Neural progenitor cell (in vitro differentiated cells): ENCODE results near the gene RELA. TPM values are rescaled to one million over a fixed set of nuclear protein-coding genes. Genes with fewer than 3 reads are reported as not detected.
A peak's percentile ranks its signal among the peaks of the same experiment; 100 is the strongest.
"Not testable (repeated sequence)": the region's sequence is repeated elsewhere in the genome, so short reads cannot be mapped to it uniquely, and the experiment has no call there.

Source experiments
- DNase-seq: peaks from one replicate; pipeline ENCODE4 v3.0.0-alpha.2; 2016; ENCODE audit warnings: low spot score
- H2AFZ ChIP-seq: fragments of 200-600 bp; sonication (generic); replicated peaks from 2 replicates; pipeline ENCODE4 v1.6.1; 2016; ENCODE audit warnings: antibody characterized with exemption
- H3F3A ChIP-seq: fragments of 200-600 bp; sonication (generic); 2 replicates; pipeline ENCODE4 v1.6.1; 2016; ENCODE audit warnings: antibody characterized with exemption, low read depth
- H3K27ac ChIP-seq: fragments of 200-600 bp; sonication (generic); 2 replicates; pipeline ENCODE4 v1.5.1; 2016; ENCODE audit warnings: mild to moderate bottlenecking
- H3K27me3 ChIP-seq: fragments of 200-600 bp; sonication (generic); 2 replicates; pipeline ENCODE4 v1.6.1; 2016; ENCODE audit warnings: mild to moderate bottlenecking, moderate library complexity
- H3K36me3 ChIP-seq: fragments of 200-600 bp; sonication (generic); 2 replicates; pipeline ENCODE4 v1.5.1; 2016
- H3K4me1 ChIP-seq: fragments of 200-600 bp; sonication (generic); 2 replicates; pipeline ENCODE4 v1.6.1; 2016; ENCODE audit warnings: mixed run types
- H3K4me2 ChIP-seq: fragments of 200-600 bp; sonication (generic); 2 replicates; pipeline ENCODE4 v1.6.1; 2016
- H3K4me3 ChIP-seq: fragments of 200-600 bp; sonication (generic); 2 replicates; pipeline ENCODE4 v1.5.1; 2016
- H3K79me2 ChIP-seq: fragments of 200-600 bp; sonication (generic); 2 replicates; pipeline ENCODE4 v1.6.1; 2016; ENCODE audit warnings: low read depth
- H3K9ac ChIP-seq: fragments of 200-600 bp; sonication (generic); 2 replicates; pipeline ENCODE4 v1.6.1; 2016
- H3K9me3 ChIP-seq: fragments of 200-600 bp; sonication (generic); 2 replicates; pipeline ENCODE4 v1.5.1; 2016; ENCODE audit warnings: low read depth
- H4K20me1 ChIP-seq: fragments of 200-600 bp; sonication (generic); 2 replicates; pipeline ENCODE4 v1.6.1; 2016; ENCODE audit warnings: low read depth
- H3K27ac Mint-ChIP-seq: 3 replicates; pipeline ENCODE4 v1.8.0; 2021; ENCODE audit warnings: mixed read lengths
- H3K27me3 Mint-ChIP-seq: 2 replicates; pipeline ENCODE4 v1.8.0; 2022; ENCODE audit warnings: low read depth, mild to moderate bottlenecking, inconsistent platforms, moderate library complexity, mixed read lengths; ENCODE audit not compliant: insufficient read depth
- H3K36me3 Mint-ChIP-seq: 3 replicates; pipeline ENCODE4 v1.8.0; 2021; ENCODE audit warnings: mixed read lengths
- H3K4me1 Mint-ChIP-seq: 3 replicates; pipeline ENCODE4 v1.8.0; 2021; ENCODE audit warnings: mixed read lengths
- H3K4me3 Mint-ChIP-seq: 3 replicates; pipeline ENCODE4 v1.8.0; 2021; ENCODE audit warnings: mild to moderate bottlenecking, moderate library complexity, mixed read lengths
- H3K9me3 Mint-ChIP-seq: 3 replicates; pipeline ENCODE4 v1.8.0; 2020; ENCODE audit warnings: mixed read lengths
- CTCF ChIP-seq: fragments of 200-600 bp; sonication (generic); IDR thresholded peaks from 2 replicates; pipeline ENCODE4 v1.5.1; 2017; ENCODE audit warnings: antibody characterized with exemption, mild to moderate bottlenecking
- EZH2 ChIP-seq: fragments of 200-600 bp; sonication (generic); IDR thresholded peaks from 2 replicates; pipeline ENCODE4 v1.6.1; 2017; ENCODE audit warnings: antibody characterized with exemption, mild to moderate bottlenecking, moderate library complexity
- EZH2phosphoT487 ChIP-seq: fragments of 200-600 bp; sonication (generic); IDR thresholded peaks from 2 replicates; pipeline ENCODE4 v1.6.1; 2017; ENCODE audit warnings: antibody characterized with exemption
- total RNA-seq: library from RNA; depleted of rRNA; stranded (reverse); fragments of >200 nt; gene quantifications from 2 replicates; pipeline ENCODE4 v1.2.3, GENCODE V29; 2015; ENCODE audit warnings: low replicate concordance

RELA gene
- total RNA-seq, 1 donor from 2014 or later = 11.0 TPM

- no peak for DNase-seq
- H3K9me3 Mint-ChIP-seq = no peaks in the 10 kb centered on the region
- TF ChIP-seq EZH2 (no peak), EZH2phosphoT487 (no peak), CTCF (no peak)
- H3K36me3 ChIP-seq = no peaks in the 10 kb centered on the region
- H3K4me2 ChIP-seq = no peak overlapping the region
- H3K79me2 ChIP-seq = no peaks in the 10 kb centered on the region
- peaks cover 9% of the 10 kb centered on the region for H3K4me1 Mint-ChIP-seq
- H2AFZ ChIP-seq = peak overlapping the region; percentile 86
- H3K36me3 Mint-ChIP-seq = no peaks in the 10 kb centered on the region
- peaks cover 4% of the 10 kb centered on the region for H3F3A ChIP-seq
- H3K27ac ChIP-seq = no peak overlapping the region
- H3K27me3 ChIP-seq = no peaks in the 10 kb centered on the region
- H3K9me3 ChIP-seq = no peaks in the 10 kb centered on the region
- H3K4me1 ChIP-seq = no peaks in the 10 kb centered on the region
- peak overlapping the region; percentile 2 for H3K4me3 Mint-ChIP-seq
- no peak overlapping the region for H3K4me3 ChIP-seq
- no peak overlapping the region for H3K9ac ChIP-seq
- H3K27me3 Mint-ChIP-seq = peaks cover 9% of the 10 kb centered on the region
- H3K27ac Mint-ChIP-seq = peak overlapping the region; percentile 21
- no peaks in the 10 kb centered on the region for H4K20me1 ChIP-seq
Observed at GRCh38 chr11:65692367-65692766, 29.7 kb upstream of the RELA start.

GRCh38 chr11:65691847-65692246 lies 29.1 kb upstream of the RELA start:
- not testable (repeated sequence) for H3K9me3 Mint-ChIP-seq
- H2AFZ ChIP-seq = peak overlapping the region; percentile 86

GRCh38 chr11:65685981-65686380 lies 23.3 kb upstream of the RELA start:
- Mint-ChIP-seq H3K36me3 (no peaks in the 10 kb centered on the region), H3K27ac (no peak overlapping the region), H3K4me3 (no peak overlapping the region), H3K4me1 (peaks cover 4% of the 10 kb centered on the region), H3K9me3 (no peaks in the 10 kb centered on the region), H3K27me3 (peaks cover 13% of the 10 kb centered on the region)
- H3K9ac ChIP-seq = no peak overlapping the region
- no peak overlapping the region for H3K27ac ChIP-seq
- H4K20me1 ChIP-seq = no peaks in the 10 kb centered on the region
- H3K36me3 ChIP-seq = no peaks in the 10 kb centered on the region
- TF ChIP-seq EZH2phosphoT487 (no peak), EZH2 (no peak)
- H3K79me2 ChIP-seq = no peaks in the 10 kb centered on the region
- H3K9me3 ChIP-seq = no peaks in the 10 kb centered on the region
- H2AFZ ChIP-seq = no peak overlapping the region
- H3K4me3 ChIP-seq = no peak overlapping the region
- H3K4me1 ChIP-seq = no peaks in the 10 kb centered on the region
- H3K4me2 ChIP-seq = no peak overlapping the region
- H3K27me3 ChIP-seq = peaks cover 12% of the 10 kb centered on the region
- no peaks in the 10 kb centered on the region for H3F3A ChIP-seq
- no peak for DNase-seq

More at GRCh38 chr11:65691847-65692246, 29.1 kb upstream of the RELA start:
- not testable (repeated sequence) for DNase-seq, H3K27me3 Mint-ChIP-seq, H3K9ac ChIP-seq, H3K4me3 ChIP-seq, H3F3A ChIP-seq, H3K4me1 Mint-ChIP-seq, H3K79me2 ChIP-seq, H3K27me3 ChIP-seq, H3K9me3 ChIP-seq, H3K4me3 Mint-ChIP-seq, H3K4me2 ChIP-seq, H3K36me3 Mint-ChIP-seq, H4K20me1 ChIP-seq, H3K27ac ChIP-seq, H3K36me3 ChIP-seq, H3K4me1 ChIP-seq, H3K27ac Mint-ChIP-seq

GRCh38 chr11:65683480-65683879 lies 20.8 kb upstream of the RELA start:
- H3K27me3 ChIP-seq = peaks cover 12% of the 10 kb centered on the region
- H3K4me1 Mint-ChIP-seq, H3F3A ChIP-seq, H3K27ac ChIP-seq, H3K36me3 ChIP-seq, H3K9me3 Mint-ChIP-seq, DNase-seq, H3K36me3 Mint-ChIP-seq, H3K4me1 ChIP-seq, H3K4me3 ChIP-seq, H3K79me2 ChIP-seq, H3K9me3 ChIP-seq, H2AFZ ChIP-seq, H3K9ac ChIP-seq, H3K4me3 Mint-ChIP-seq, H3K27ac Mint-ChIP-seq, H3K4me2 ChIP-seq, H4K20me1 ChIP-seq: not testable (repeated sequence)
- H3K27me3 Mint-ChIP-seq = peaks cover 13% of the 10 kb centered on the region

GRCh38 chr11:65680192-65680743 lies 17.6 kb upstream of the RELA start:
- no peaks in the 10 kb centered on the region for H3K4me1 Mint-ChIP-seq
- H3K4me3 ChIP-seq = no peak overlapping the region
- no peak overlapping the region for H3K27ac Mint-ChIP-seq
- H4K20me1 ChIP-seq = no peaks in the 10 kb centered on the region
- peaks cover 9% of the 10 kb centered on the region for H3K27me3 Mint-ChIP-seq
- no peaks in the 10 kb centered on the region for H3F3A ChIP-seq
- peaks cover 12% of the 10 kb centered on the region for H3K27me3 ChIP-seq
- H3K79me2 ChIP-seq = no peaks in the 10 kb centered on the region
- no peaks in the 10 kb centered on the region for H3K36me3 Mint-ChIP-seq
- H3K9me3 Mint-ChIP-seq = no peaks in the 10 kb centered on the region
- no peaks in the 10 kb centered on the region for H3K4me1 ChIP-seq
- H3K4me2 ChIP-seq = no peak overlapping the region
- no peak overlapping the region for H2AFZ ChIP-seq
- H3K4me3 Mint-ChIP-seq = no peak overlapping the region
- TF ChIP-seq EZH2phosphoT487 (no peak), CTCF (no peak), EZH2 (no peak)
- no peak overlapping the region for H3K27ac ChIP-seq
- no peaks in the 10 kb centered on the region for H3K36me3 ChIP-seq
- no peaks in the 10 kb centered on the region for H3K9me3 ChIP-seq
- H3K9ac ChIP-seq = no peak overlapping the region
- no peak for DNase-seq
